A549 (cell line): ENCODE results near the gene PCK1.

Experiments
- CTCF ChIP-seq: fragments of >200 bp; sonication (Bioruptor Twin); formaldehyde crosslinking; IDR thresholded peaks from 3 replicates; pipeline ENCODE4 v1.5.1; 2016
- ESRRA ChIP-seq: fragments of 150-350 bp; IDR thresholded peaks from 2 replicates; pipeline ENCODE4 v1.6.1; 2014; ENCODE audit warnings: mild to moderate bottlenecking, low read length, borderline replicate concordance
- HDAC2 ChIP-seq: fragments of 200-600 bp; sonication (generic); IDR thresholded peaks from 2 replicates; pipeline ENCODE4 v1.6.1; 2016
- KDM5A ChIP-seq: fragments of 200-600 bp; sonication (generic); IDR thresholded peaks from 2 replicates; pipeline ENCODE4 v1.6.1; 2016; ENCODE audit warnings: antibody characterized with exemption, mild to moderate bottlenecking
- MAX ChIP-seq: IDR thresholded peaks from 2 replicates; pipeline ENCODE4 v1.6.1; 2012
- MYC ChIP-seq: IDR thresholded peaks from 2 replicates; pipeline ENCODE4 v1.6.1; 2012; ENCODE audit warnings: mild to moderate bottlenecking, inconsistent platforms, low read length, improper control_type of control experiment, borderline replicate concordance
- NR3C1 ChIP-seq: fragments of >200 bp; sonication (Bioruptor Twin); formaldehyde crosslinking; IDR thresholded peaks from 3 replicates; pipeline ENCODE4 v1.6.1; 2017
- REST ChIP-seq: fragments of 200-600 bp; sonication (generic); IDR thresholded peaks from 2 replicates; pipeline ENCODE4 v1.6.1; 2016; ENCODE audit warnings: antibody characterized with exemption, mild to moderate bottlenecking, moderate library complexity
- RFX5 ChIP-seq: fragments of 450-650 bp; IDR thresholded peaks from 2 replicates; pipeline ENCODE4 v1.7.1; 2014; ENCODE audit warnings: antibody characterized with exemption, mild to moderate bottlenecking, moderate library complexity
- SMC3 ChIP-seq: fragments of >200 bp; sonication (Bioruptor Twin); formaldehyde crosslinking; IDR thresholded peaks from 3 replicates; pipeline ENCODE4 v1.6.1; 2018; ENCODE audit warnings: inconsistent platforms
- USF2 ChIP-seq: fragments of 450-650 bp; IDR thresholded peaks from 2 replicates; pipeline ENCODE4 v1.6.1; 2014; ENCODE audit warnings: antibody characterized with exemption
- ZNF302 ChIP-seq: fragments of 250-450 bp; sonication (Bioruptor Pico); IDR thresholded peaks from 2 replicates; pipeline ENCODE4 v1.9.0; 2021; ENCODE audit warnings: inconsistent platforms, mild to moderate bottlenecking, moderate library complexity

- TF ChIP-seq ESRRA, result no peak
- no peak for TF ChIP-seq ZNF302 (CRISPR knock-in tag)
- TF ChIP-seq MAX, result no peak
- TF ChIP-seq MYC, result no peak
- no peak for TF ChIP-seq CTCF
- no peak for TF ChIP-seq RFX5
- no peak for TF ChIP-seq HDAC2
- no peak for TF ChIP-seq USF2
- TF ChIP-seq NR3C1, result no peak
- no peak for TF ChIP-seq REST
- no peak for TF ChIP-seq SMC3
- no peak for TF ChIP-seq KDM5A
These were observed 37.1 kb upstream of the PCK1 start for GRCh38 chr20:57523782-57524181.
